Measurements from ENCODE around the gene VRK2.
"Not testable (repeated sequence)": the region's sequence is repeated elsewhere in the genome, so short reads cannot be mapped to it uniquely, and the experiment has no call there.

The VRK2 gene

GRCh38 chr2:58137856-58138255 is 91.2 kb downstream of the VRK2 start:
- H3K4me3 ChIP-seq (IDR thresholded peaks at IDR 0.05; ENCODE audit: insufficient read depth, low read depth, low read length) = no peak overlapping the region
- no peaks in the 10 kb centered on the region for H3K27me3 ChIP-seq (ENCODE audit: insufficient read depth, low read depth)
- no peaks in the 10 kb centered on the region for H4K20me1 ChIP-seq (ENCODE audit: insufficient read depth)
- TF ChIP-seq CTCF (conservative IDR thresholded peaks at IDR 0.05; ENCODE audit: low read depth, low read length) = no peak
- H3K4me2 ChIP-seq = no peak overlapping the region
- no peak overlapping the region for H2AFZ ChIP-seq (ENCODE audit: low read depth)
- H3K79me2 ChIP-seq (ENCODE audit: insufficient read depth, low read depth) = no peaks in the 10 kb centered on the region
- no peaks in the 10 kb centered on the region for H3K4me1 ChIP-seq (ENCODE audit: low read depth, poor library complexity, severe bottlenecking)
- H3K27ac ChIP-seq = no peak overlapping the region
- no peak overlapping the region for H3K9ac ChIP-seq
- H3K36me3 ChIP-seq (ENCODE audit: insufficient read depth) = no peaks in the 10 kb centered on the region

- Histone ChIP-seq H3K4me3 (IDR thresholded peaks at IDR 0.05; ENCODE audit: insufficient read depth, low read depth, low read length) (no peak overlapping the region), H3K79me2 (ENCODE audit: insufficient read depth, low read depth) (no peaks in the 10 kb centered on the region), H3K27ac (no peak overlapping the region), H3K9ac (no peak overlapping the region), H3K4me2 (no peak overlapping the region), H3K4me1 (ENCODE audit: low read depth, poor library complexity, severe bottlenecking) (no peaks in the 10 kb centered on the region), H3K27me3 (ENCODE audit: insufficient read depth, low read depth) (no peaks in the 10 kb centered on the region), H2AFZ (ENCODE audit: low read depth) (no peak overlapping the region), H3K36me3 (ENCODE audit: insufficient read depth) (no peaks in the 10 kb centered on the region), H4K20me1 (ENCODE audit: insufficient read depth) (no peaks in the 10 kb centered on the region)
- no peak for TF ChIP-seq CTCF (conservative IDR thresholded peaks at IDR 0.05; ENCODE audit: low read depth, low read length)
These were observed 91.9 kb downstream of the VRK2 start for GRCh38 chr2:58138396-58139030.

GRCh38 chr2:58140508-58141072 is 94.0 kb downstream of the VRK2 start:
- TF ChIP-seq CTCF (conservative IDR thresholded peaks at IDR 0.05; ENCODE audit: low read depth, low read length) = no peak
- H3K36me3 ChIP-seq (ENCODE audit: insufficient read depth) = no peaks in the 10 kb centered on the region
- no peaks in the 10 kb centered on the region for H4K20me1 ChIP-seq (ENCODE audit: insufficient read depth)
- no peaks in the 10 kb centered on the region for H3K27me3 ChIP-seq (ENCODE audit: insufficient read depth, low read depth)
- H3K79me2 ChIP-seq (ENCODE audit: insufficient read depth, low read depth) = no peaks in the 10 kb centered on the region
- H3K4me2 ChIP-seq = no peak overlapping the region
- H3K9ac ChIP-seq = no peak overlapping the region
- H3K27ac ChIP-seq = no peak overlapping the region
- H3K4me1 ChIP-seq (ENCODE audit: low read depth, poor library complexity, severe bottlenecking) = no peaks in the 10 kb centered on the region
- no peak overlapping the region for H2AFZ ChIP-seq (ENCODE audit: low read depth)
- H3K4me3 ChIP-seq (IDR thresholded peaks at IDR 0.05; ENCODE audit: insufficient read depth, low read depth, low read length) = no peak overlapping the region

GRCh38 chr2:58145769-58146168 is 99.2 kb downstream of the VRK2 start:
- H3K27me3 ChIP-seq (ENCODE audit: insufficient read depth, low read depth); H3K4me2 ChIP-seq; H3K36me3 ChIP-seq (ENCODE audit: insufficient read depth); H3K4me1 ChIP-seq (ENCODE audit: low read depth, poor library complexity, severe bottlenecking); H3K4me3 ChIP-seq (IDR thresholded peaks at IDR 0.05; ENCODE audit: insufficient read depth, low read depth, low read length); H3K9ac ChIP-seq; H2AFZ ChIP-seq (ENCODE audit: low read depth); H3K27ac ChIP-seq; H3K79me2 ChIP-seq (ENCODE audit: insufficient read depth, low read depth); H4K20me1 ChIP-seq (ENCODE audit: insufficient read depth): not testable (repeated sequence)

- Histone ChIP-seq H3K27ac (no peak overlapping the region), H3K36me3 (ENCODE audit: insufficient read depth) (no peaks in the 10 kb centered on the region), H4K20me1 (ENCODE audit: insufficient read depth) (no peaks in the 10 kb centered on the region), H3K27me3 (ENCODE audit: insufficient read depth, low read depth) (no peaks in the 10 kb centered on the region), H2AFZ (ENCODE audit: low read depth) (no peak overlapping the region), H3K4me3 (IDR thresholded peaks at IDR 0.05; ENCODE audit: insufficient read depth, low read depth, low read length) (no peak overlapping the region), H3K9ac (no peak overlapping the region), H3K79me2 (ENCODE audit: insufficient read depth, low read depth) (no peaks in the 10 kb centered on the region), H3K4me1 (ENCODE audit: low read depth, poor library complexity, severe bottlenecking) (no peaks in the 10 kb centered on the region), H3K4me2 (no peak overlapping the region)
- TF ChIP-seq CTCF (conservative IDR thresholded peaks at IDR 0.05; ENCODE audit: low read depth, low read length) = no peak
These were observed 100.1 kb downstream of the VRK2 start for GRCh38 chr2:58146707-58147106.
